Type B pancreatic cell (in vitro differentiated cells): ENCODE data around the gene PODXL. TPM values are rescaled to one million over a fixed set of nuclear protein-coding genes. Genes with fewer than 3 reads are reported as not detected.

ENCODE experiments used
- DNase-seq: peaks from one replicate; pipeline ENCODE4 v3.0.0; 2021; ENCODE audit warnings: mixed read lengths; ENCODE audit not compliant: unreplicated experiment; ENCODE audit errors: extremely low spot score
- H3K27ac Mint-ChIP-seq: 2 replicates; pipeline ENCODE4 v1.8.0; 2021; ENCODE audit warnings: mild to moderate bottlenecking, mixed read lengths
- H3K27me3 Mint-ChIP-seq: 2 replicates; pipeline ENCODE4 v1.8.0; 2021; ENCODE audit warnings: mixed read lengths
- H3K36me3 Mint-ChIP-seq: 2 replicates; pipeline ENCODE4 v1.8.0; 2021; ENCODE audit warnings: mixed read lengths
- H3K4me1 Mint-ChIP-seq: one replicate; pipeline ENCODE4 v1.8.0; 2021; ENCODE audit warnings: mixed read lengths; ENCODE audit not compliant: unreplicated experiment
- H3K4me3 Mint-ChIP-seq: 2 replicates; pipeline ENCODE4 v1.8.0; 2021; ENCODE audit warnings: mild to moderate bottlenecking, mixed read lengths
- H3K9me3 Mint-ChIP-seq: 2 replicates; pipeline ENCODE4 v1.8.0; 2021; ENCODE audit warnings: mixed read lengths
- CTCF ChIP-seq: fragments of 200-600 bp; sonication (generic); conservative IDR thresholded peaks from 2 replicates; pipeline ENCODE4 v1.5.0; 2021; ENCODE audit warnings: antibody characterized with exemption, mild to moderate bottlenecking
- total RNA-seq: library from RNA; stranded (reverse); gene quantifications from 2 replicates; pipeline ENCODE4 v1.2.1, GENCODE V29; 2021; ENCODE audit warnings: low replicate concordance

PODXL gene
- total RNA-seq, 1 donor from 2014 or later, result 44.1 TPM

GRCh38 chr7:131587315-131587923, 31.0 kb upstream of the PODXL start:
- H3K9me3 Mint-ChIP-seq, result no peaks in the 10 kb centered on the region
- no peak overlapping the region for H3K27ac Mint-ChIP-seq
- DNase-seq, result no peak
- H3K36me3 Mint-ChIP-seq, result no peaks in the 10 kb centered on the region
- TF ChIP-seq CTCF, result no peak
- H3K4me3 Mint-ChIP-seq, result no peak overlapping the region
- no peaks in the 10 kb centered on the region for H3K4me1 Mint-ChIP-seq
- peaks cover 8% of the 10 kb centered on the region for H3K27me3 Mint-ChIP-seq

DNA sequence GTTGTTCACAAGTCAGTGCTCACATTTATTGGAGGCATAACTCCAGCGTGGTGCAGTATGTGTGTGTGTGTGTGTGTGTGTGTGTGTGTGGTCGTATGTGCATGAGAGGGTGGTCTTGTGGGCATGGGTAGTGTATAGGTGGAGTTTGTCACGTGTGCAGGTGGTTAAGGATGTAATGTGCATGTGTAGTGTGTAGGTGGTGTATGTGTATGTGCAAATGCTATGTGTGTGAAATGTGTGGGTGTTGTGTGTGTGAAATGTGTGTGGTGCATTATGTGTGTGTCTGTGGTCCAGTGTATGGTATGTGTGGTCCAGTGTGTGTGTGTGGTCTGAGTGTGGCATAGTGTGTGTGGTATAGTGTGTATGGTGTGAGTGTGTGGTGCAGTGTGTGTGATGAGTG, 30.3 kb upstream of the PODXL start:
- no peak overlapping the region for H3K4me3 Mint-ChIP-seq
- no peak for TF ChIP-seq CTCF
- H3K27me3 Mint-ChIP-seq, result peaks cover 7% of the 10 kb centered on the region
- H3K4me1 Mint-ChIP-seq, result no peaks in the 10 kb centered on the region
- no peaks in the 10 kb centered on the region for H3K36me3 Mint-ChIP-seq
- no peaks in the 10 kb centered on the region for H3K9me3 Mint-ChIP-seq
- no peak overlapping the region for H3K27ac Mint-ChIP-seq
- no peak for DNase-seq

DNA sequence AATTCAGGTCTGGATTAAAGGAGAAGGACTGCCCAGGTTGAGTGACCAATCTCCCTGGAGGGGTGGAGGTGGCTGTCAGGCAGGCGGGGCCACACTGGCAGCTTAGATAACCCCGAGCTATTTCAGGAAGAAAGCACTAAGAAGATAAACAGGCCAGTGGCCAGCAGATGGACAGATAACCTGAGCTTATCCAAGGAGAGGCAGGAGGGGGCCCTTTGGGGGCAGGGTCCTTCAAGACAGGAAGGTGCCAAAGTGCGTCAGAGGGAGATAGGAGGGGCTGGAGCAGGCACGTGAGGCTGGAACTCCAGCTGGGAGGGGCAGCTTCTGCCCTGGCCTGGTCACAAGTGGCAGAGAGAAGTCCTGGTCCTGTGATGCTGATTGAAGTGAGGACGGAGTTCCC, 29.8 kb upstream of the PODXL start:
- Mint-ChIP-seq H3K27ac (no peak overlapping the region), H3K27me3 (peaks cover 4% of the 10 kb centered on the region)
- no peak for TF ChIP-seq CTCF

DNA sequence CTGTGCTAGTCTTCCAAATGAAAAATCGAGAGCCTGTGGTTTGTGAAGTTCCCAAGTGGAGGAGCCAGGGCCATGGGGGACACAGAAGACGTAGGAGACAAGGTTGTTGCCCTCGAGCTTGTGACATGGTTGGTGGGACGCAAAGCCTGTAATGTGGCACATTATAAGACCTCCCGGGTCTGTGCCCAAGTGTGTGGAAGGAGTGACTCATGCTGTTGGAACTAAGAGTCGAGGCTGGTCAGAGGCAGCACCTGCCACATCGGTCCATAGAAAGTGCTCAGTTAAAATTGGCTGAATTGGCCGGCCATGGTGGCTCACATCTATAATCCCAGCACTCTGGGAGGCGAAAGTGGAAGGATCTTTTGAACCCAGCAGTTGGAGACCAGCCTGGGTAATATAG, 27.0 kb upstream of the PODXL start:
- no peaks in the 10 kb centered on the region for H3K36me3 Mint-ChIP-seq
- H3K4me3 Mint-ChIP-seq, result no peak overlapping the region
- H3K9me3 Mint-ChIP-seq, result no peaks in the 10 kb centered on the region
- no peak overlapping the region for H3K27ac Mint-ChIP-seq
- H3K27me3 Mint-ChIP-seq, result no peaks in the 10 kb centered on the region
- no peak for DNase-seq
- no peak for TF ChIP-seq CTCF
- no peaks in the 10 kb centered on the region for H3K4me1 Mint-ChIP-seq

More for the DNA sequence above, 29.8 kb upstream of the PODXL start:
- no peak for DNase-seq
- Mint-ChIP-seq H3K4me3 (no peak overlapping the region), H3K4me1 (no peaks in the 10 kb centered on the region), H3K9me3 (no peaks in the 10 kb centered on the region), H3K36me3 (no peaks in the 10 kb centered on the region)

DNA sequence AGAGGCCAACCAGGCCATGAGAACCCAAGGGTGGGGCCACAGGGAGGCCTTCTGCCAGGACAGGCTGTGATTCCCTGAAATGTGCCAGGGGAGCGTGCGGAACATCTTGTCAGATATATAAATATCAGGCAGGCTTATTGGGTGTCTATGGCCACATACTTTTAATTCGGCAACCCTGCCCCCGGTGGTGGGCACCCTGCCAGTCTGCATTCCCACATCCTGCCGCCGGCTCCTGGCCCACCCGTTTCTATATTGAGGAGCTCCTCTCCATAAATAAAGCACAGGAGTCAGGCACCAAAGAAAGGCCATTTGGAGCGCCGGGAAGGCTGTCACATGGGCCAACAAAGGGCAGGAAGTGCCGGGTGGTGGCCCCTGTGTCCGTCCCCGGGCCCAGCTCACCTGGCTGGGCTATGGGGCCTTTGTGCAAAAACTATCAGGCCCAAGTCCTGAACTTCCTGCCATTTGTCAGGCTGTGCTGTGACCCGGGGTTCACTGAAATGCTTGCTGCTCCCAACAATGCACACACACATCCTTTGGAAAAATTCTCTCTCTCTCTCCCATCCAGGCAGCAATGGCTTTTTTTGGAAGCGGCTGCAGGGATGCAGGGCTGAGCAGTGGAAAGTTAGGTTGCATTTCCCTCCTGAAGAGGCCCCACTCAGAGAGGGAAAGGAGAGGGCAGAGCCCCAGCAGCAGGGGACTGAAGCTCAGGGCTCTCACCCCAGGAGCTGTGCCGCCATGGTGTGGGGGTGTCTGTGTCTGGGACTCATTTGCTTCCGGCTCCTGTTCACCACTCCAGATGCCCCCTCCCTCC, 25.0 kb upstream of the PODXL start:
- H3K27ac Mint-ChIP-seq, result no peak overlapping the region
- no peaks in the 10 kb centered on the region for H3K4me1 Mint-ChIP-seq
- no peak for DNase-seq
- no peaks in the 10 kb centered on the region for H3K9me3 Mint-ChIP-seq
- H3K4me3 Mint-ChIP-seq, result no peak overlapping the region
- TF ChIP-seq CTCF, result no peak
- H3K36me3 Mint-ChIP-seq, result no peaks in the 10 kb centered on the region
- no peaks in the 10 kb centered on the region for H3K27me3 Mint-ChIP-seq
